Measurements from ENCODE around the gene MLKL.

DNA sequence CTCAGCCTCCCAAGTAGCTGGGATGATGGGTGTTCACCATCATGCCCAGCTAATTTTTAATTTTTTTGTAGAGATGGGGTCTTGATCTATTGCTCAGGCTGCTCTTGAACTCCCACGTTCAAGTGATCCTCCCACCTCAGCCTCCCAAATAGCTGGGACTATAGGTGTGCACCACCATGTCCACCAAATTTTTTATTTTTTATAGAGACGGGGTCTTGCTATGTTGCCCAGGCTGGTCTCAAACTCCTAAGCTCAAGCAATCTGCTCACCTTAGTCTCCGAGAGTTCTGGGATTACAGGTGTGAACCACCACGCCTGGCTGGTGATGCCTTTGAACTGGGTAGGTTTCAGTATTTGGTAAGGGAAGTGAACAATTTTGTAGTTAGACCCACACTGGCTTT lies 43.9 kb upstream of the MLKL start:
- no peak for TF ChIP-seq POLR2A (IDR thresholded peaks at IDR 0.05)
- TF ChIP-seq, protein P1, sequence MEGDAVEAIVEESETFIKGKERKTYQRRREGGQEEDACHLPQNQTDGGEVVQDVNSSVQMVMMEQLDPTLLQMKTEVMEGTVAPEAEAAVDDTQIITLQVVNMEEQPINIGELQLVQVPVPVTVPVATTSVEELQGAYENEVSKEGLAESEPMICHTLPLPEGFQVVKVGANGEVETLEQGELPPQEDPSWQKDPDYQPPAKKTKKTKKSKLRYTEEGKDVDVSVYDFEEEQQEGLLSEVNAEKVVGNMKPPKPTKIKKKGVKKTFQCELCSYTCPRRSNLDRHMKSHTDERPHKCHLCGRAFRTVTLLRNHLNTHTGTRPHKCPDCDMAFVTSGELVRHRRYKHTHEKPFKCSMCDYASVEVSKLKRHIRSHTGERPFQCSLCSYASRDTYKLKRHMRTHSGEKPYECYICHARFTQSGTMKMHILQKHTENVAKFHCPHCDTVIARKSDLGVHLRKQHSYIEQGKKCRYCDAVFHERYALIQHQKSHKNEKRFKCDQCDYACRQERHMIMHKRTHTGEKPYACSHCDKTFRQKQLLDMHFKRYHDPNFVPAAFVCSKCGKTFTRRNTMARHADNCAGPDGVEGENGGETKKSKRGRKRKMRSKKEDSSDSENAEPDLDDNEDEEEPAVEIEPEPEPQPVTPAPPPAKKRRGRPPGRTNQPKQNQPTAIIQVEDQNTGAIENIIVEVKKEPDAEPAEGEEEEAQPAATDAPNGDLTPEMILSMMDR (IDR thresholded peaks at IDR 0.05) = no peak

Measured in ovary (tissue), 3 donors.